ENCODE measurements around the gene LYPD6. TPM values are rescaled to one million over a fixed set of nuclear protein-coding genes. Genes with fewer than 3 reads are reported as not detected.

Gene LYPD6
- total RNA-seq, 2 experiments from 2014 or later = not detected

DNA sequence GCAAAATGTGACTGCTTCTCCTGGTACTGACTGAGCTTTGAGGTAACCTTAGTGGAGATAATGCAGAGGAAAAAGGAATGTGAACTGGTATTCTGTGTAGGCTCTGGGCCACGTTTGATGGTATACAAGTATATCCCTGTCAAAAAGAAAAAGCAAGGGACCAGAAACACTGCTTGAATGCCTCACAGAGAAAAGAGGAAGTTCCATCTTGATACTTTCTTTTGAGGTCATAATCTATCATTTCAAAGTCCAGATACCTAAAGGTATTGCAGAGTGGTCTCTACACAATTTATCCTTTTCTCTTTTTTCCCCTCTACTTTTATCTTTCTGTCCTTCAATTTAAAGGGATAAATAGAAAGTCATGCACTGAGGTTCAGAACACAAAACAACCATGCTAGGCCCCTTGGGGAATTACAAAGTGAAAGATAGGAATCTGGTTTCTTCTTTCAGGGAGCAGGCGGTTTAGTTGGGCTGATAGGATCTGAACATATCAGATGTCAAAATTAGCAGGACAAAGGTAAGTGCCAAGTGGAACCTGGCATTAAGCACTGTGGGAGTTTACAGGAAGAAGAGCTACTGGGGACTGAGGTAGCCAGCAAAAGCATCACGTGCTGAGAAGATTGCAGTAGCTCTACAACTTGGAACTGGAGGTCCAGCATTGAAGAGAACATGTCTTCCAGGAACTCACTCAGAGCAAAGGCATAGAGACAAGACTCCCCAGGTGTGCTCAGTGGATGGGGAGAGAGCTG lies 121.2 kb downstream of the LYPD6 start:
- intact Hi-C loops (cut with micrococcal nuclease; ENCODE audit: unreplicated experiment) = no loop called here
- H3K4me3 ChIP-seq (ENCODE audit: low read depth, low read length, poor library complexity, severe bottlenecking) = no peak overlapping the region
- no peak overlapping the region for H2AFZ ChIP-seq (ENCODE audit: low read length)
- TF ChIP-seq EZH2phosphoT487 (IDR thresholded peaks at IDR 0.05; ENCODE audit: borderline replicate concordance, low read depth, low read length) = no peak
- TF ChIP-seq, protein P1, sequence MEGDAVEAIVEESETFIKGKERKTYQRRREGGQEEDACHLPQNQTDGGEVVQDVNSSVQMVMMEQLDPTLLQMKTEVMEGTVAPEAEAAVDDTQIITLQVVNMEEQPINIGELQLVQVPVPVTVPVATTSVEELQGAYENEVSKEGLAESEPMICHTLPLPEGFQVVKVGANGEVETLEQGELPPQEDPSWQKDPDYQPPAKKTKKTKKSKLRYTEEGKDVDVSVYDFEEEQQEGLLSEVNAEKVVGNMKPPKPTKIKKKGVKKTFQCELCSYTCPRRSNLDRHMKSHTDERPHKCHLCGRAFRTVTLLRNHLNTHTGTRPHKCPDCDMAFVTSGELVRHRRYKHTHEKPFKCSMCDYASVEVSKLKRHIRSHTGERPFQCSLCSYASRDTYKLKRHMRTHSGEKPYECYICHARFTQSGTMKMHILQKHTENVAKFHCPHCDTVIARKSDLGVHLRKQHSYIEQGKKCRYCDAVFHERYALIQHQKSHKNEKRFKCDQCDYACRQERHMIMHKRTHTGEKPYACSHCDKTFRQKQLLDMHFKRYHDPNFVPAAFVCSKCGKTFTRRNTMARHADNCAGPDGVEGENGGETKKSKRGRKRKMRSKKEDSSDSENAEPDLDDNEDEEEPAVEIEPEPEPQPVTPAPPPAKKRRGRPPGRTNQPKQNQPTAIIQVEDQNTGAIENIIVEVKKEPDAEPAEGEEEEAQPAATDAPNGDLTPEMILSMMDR (conservative IDR thresholded peaks at IDR 0.05; ENCODE audit: low read length) = no peak
- H3K9me3 ChIP-seq (ENCODE audit: low read length) = no peaks in the 10 kb centered on the region
- no peak overlapping the region for H3K27ac ChIP-seq (ENCODE audit: low read depth, low read length, poor library complexity, severe bottlenecking)
- no peaks in the 10 kb centered on the region for H3K79me2 ChIP-seq (ENCODE audit: insufficient read depth, low read depth, low read length)
- DNase-seq (ENCODE audit: low spot score) = no peak
- no peaks in the 10 kb centered on the region for H4K20me1 ChIP-seq (ENCODE audit: insufficient read depth, low read length)
- no peaks in the 10 kb centered on the region for H3K36me3 ChIP-seq (ENCODE audit: insufficient read depth, low read length)
- H3K4me1 ChIP-seq (ENCODE audit: insufficient read depth, low read length, poor library complexity, severe bottlenecking) = no peaks in the 10 kb centered on the region
- no peak overlapping the region for H3K4me2 ChIP-seq (ENCODE audit: low read length)
- no peaks in the 10 kb centered on the region for H3K9me2 ChIP-seq (ENCODE audit: insufficient read depth, low read length)
- POLR2A ChIA-PET = interaction anchor here (1.1 kb wide), 1 partner anchor 129 kb away, joined by 3 read pairs; no protein-coding TSS in a partner anchor
- no TSS peak for BruUV-seq (replicated peaks)
- CTCF ChIA-PET (ENCODE audit: unreplicated experiment) = no interaction called here

DNA sequence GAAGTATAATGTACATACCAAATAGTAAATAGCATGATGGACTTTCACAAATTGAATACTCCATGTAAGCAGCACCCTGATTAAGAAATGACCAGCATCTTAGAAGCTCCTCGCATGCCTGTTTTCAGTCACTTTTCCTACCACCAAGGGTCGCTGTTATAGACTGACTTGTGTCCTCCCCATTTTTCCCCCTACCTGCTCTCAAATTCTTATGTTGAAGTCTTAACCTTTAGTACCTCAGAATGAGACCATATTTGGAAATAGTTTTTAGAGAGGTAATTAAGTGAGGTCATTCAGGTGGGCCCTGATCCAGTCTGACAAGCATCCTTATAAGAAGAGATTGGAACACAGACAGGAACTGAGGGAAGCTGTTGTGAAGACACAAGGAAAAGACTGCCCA lies 125.9 kb downstream of the LYPD6 start:
- no peak for DNase-seq (ENCODE audit: low spot score)
- Histone ChIP-seq H3K9me2 (ENCODE audit: insufficient read depth, low read length) (no peaks in the 10 kb centered on the region), H3K9me3 (ENCODE audit: low read length) (no peaks in the 10 kb centered on the region), H3K4me3 (ENCODE audit: low read depth, low read length, poor library complexity, severe bottlenecking) (no peak overlapping the region), H3K36me3 (ENCODE audit: insufficient read depth, low read length) (no peaks in the 10 kb centered on the region), H2AFZ (ENCODE audit: low read length) (no peak overlapping the region), H3K4me2 (ENCODE audit: low read length) (no peak overlapping the region), H3K4me1 (ENCODE audit: insufficient read depth, low read length, poor library complexity, severe bottlenecking) (no peaks in the 10 kb centered on the region), H3K79me2 (ENCODE audit: insufficient read depth, low read depth, low read length) (no peaks in the 10 kb centered on the region), H4K20me1 (ENCODE audit: insufficient read depth, low read length) (no peaks in the 10 kb centered on the region), H3K27ac (ENCODE audit: low read depth, low read length, poor library complexity, severe bottlenecking) (no peak overlapping the region)
- CTCF ChIA-PET (ENCODE audit: unreplicated experiment) = no interaction called here
- TF ChIP-seq, protein P1 (conservative IDR thresholded peaks at IDR 0.05; ENCODE audit: low read length) = peak; percentile 50
- no peak for TF ChIP-seq EZH2phosphoT487 (IDR thresholded peaks at IDR 0.05; ENCODE audit: borderline replicate concordance, low read depth, low read length)
- intact Hi-C loops (cut with micrococcal nuclease; ENCODE audit: unreplicated experiment) = no loop called here
- POLR2A ChIA-PET = interaction anchor here (1.5 kb wide), 1 partner anchor 11 kb away, joined by 5 read pairs; no protein-coding TSS in a partner anchor
- no TSS peak for BruUV-seq (replicated peaks)

DNA sequence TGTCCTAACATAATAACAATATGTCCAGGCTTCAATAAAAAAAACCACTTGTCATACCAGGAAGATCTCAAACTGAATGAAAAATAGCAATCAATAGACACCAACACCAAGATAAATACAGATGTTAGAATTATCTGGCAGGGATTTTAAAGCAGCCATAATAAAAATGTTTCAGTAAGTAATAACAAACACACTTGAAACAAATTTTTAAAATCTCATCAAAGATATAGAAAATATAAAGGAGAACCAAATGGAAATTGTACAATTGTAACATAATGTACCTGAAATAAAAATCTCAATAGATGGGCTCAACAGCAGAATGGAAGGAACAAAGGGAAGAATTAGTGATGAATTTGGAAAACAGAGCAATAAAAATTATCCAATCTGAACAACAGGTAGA lies 128.1 kb downstream of the LYPD6 start:
- H3K4me2 ChIP-seq (ENCODE audit: low read length) = no peak overlapping the region
- no peaks in the 10 kb centered on the region for H3K36me3 ChIP-seq (ENCODE audit: insufficient read depth, low read length)
- H3K27ac ChIP-seq (ENCODE audit: low read depth, low read length, poor library complexity, severe bottlenecking) = no peak overlapping the region
- intact Hi-C loops (cut with micrococcal nuclease; ENCODE audit: unreplicated experiment) = no loop called here
- no peak overlapping the region for H3K4me3 ChIP-seq (ENCODE audit: low read depth, low read length, poor library complexity, severe bottlenecking)
- ChIA-PET CTCF (ENCODE audit: unreplicated experiment) (no interaction called here), POLR2A (no interaction called here)
- no peaks in the 10 kb centered on the region for H3K79me2 ChIP-seq (ENCODE audit: insufficient read depth, low read depth, low read length)
- no peaks in the 10 kb centered on the region for H3K9me3 ChIP-seq (ENCODE audit: low read length)
- no peaks in the 10 kb centered on the region for H4K20me1 ChIP-seq (ENCODE audit: insufficient read depth, low read length)
- DNase-seq (ENCODE audit: low spot score) = no peak
- H3K4me1 ChIP-seq (ENCODE audit: insufficient read depth, low read length, poor library complexity, severe bottlenecking) = no peaks in the 10 kb centered on the region
- H3K9me2 ChIP-seq (ENCODE audit: insufficient read depth, low read length) = no peaks in the 10 kb centered on the region
- TF ChIP-seq, protein P1 (conservative IDR thresholded peaks at IDR 0.05; ENCODE audit: low read length) = no peak
- TF ChIP-seq EZH2phosphoT487 (IDR thresholded peaks at IDR 0.05; ENCODE audit: borderline replicate concordance, low read depth, low read length) = no peak
- no peak overlapping the region for H2AFZ ChIP-seq (ENCODE audit: low read length)
- BruUV-seq (replicated peaks) = no TSS peak

Data from OCI-LY7 (cell line).